Nephron (organoid): ENCODE data around the gene ZNF383.

Experiments
- H3K27ac Mint-ChIP-seq, 3 experiments: 2 replicates each; pipeline ENCODE4 v1.8.0; 2020; ENCODE audit warnings: mixed read lengths in 3 of 3, mild to moderate bottlenecking in 2 of 3, moderate library complexity in 1 of 3
- H3K27me3 Mint-ChIP-seq: 2 replicates; pipeline ENCODE4 v1.8.0; 2021; ENCODE audit warnings: low read depth, mild to moderate bottlenecking, moderate library complexity, mixed read lengths
- H3K36me3 Mint-ChIP-seq: 2 replicates; pipeline ENCODE4 v1.8.0; 2020; ENCODE audit warnings: low read depth, mixed read lengths
- H3K4me1 Mint-ChIP-seq: 2 replicates; pipeline ENCODE4 v1.8.0; 2020; ENCODE audit warnings: mixed read lengths
- H3K4me3 Mint-ChIP-seq, 3 experiments: 2 replicates each; pipeline ENCODE4 v1.8.0; 2020; ENCODE audit warnings: mild to moderate bottlenecking in 3 of 3, mixed read lengths in 3 of 3, moderate library complexity in 2 of 3
- H3K9me3 Mint-ChIP-seq: 2 replicates; pipeline ENCODE4 v1.8.0; 2020; ENCODE audit warnings: mixed read lengths
- CTCF ChIP-seq, 3 experiments: fragments of 200-600 bp; sonication (generic); IDR thresholded peaks; one replicate each; pipeline ENCODE4 v1.5.0; 2021; ENCODE audit warnings: antibody characterized with exemption in 3 of 3; ENCODE audit not compliant: unreplicated experiment in 3 of 3

Gene ZNF383

GRCh38 chr19:37218592-37218935 is 550 bp downstream of the ZNF383 start:
- Mint-ChIP-seq H3K9me3 (peaks cover 41% of the 10 kb centered on the region), H3K4me1 (peaks cover 21% of the 10 kb centered on the region), H3K27ac (peak overlapping the region; percentile 94 to 99 (median 98)), H3K4me3 (peak overlapping the region; percentile 89 to 98 (median 98)), H3K36me3 (peaks cover 67% of the 10 kb centered on the region), H3K27me3 (no peaks in the 10 kb centered on the region)
- no peak for TF ChIP-seq CTCF (IDR thresholded peaks at IDR 0.05; ENCODE audit: unreplicated experiment in 3 of 3)

GRCh38 chr19:37220383-37220782 is 2.4 kb downstream of the ZNF383 start:
- H3K4me1 Mint-ChIP-seq = peaks cover 21% of the 10 kb centered on the region
- H3K4me3 Mint-ChIP-seq = peak overlapping the region; percentile 89 to 98 (median 98)
- no peaks in the 10 kb centered on the region for H3K27me3 Mint-ChIP-seq
- TF ChIP-seq CTCF (IDR thresholded peaks at IDR 0.05; ENCODE audit: unreplicated experiment in 3 of 3) = no peak
- H3K9me3 Mint-ChIP-seq = peaks cover 41% of the 10 kb centered on the region
- peaks cover 80% of the 10 kb centered on the region for H3K36me3 Mint-ChIP-seq
- H3K27ac Mint-ChIP-seq = no peak overlapping the region

GRCh38 chr19:37221136-37221535 is 3.1 kb downstream of the ZNF383 start:
- H3K4me1 Mint-ChIP-seq = peaks cover 21% of the 10 kb centered on the region
- H3K4me3 Mint-ChIP-seq = peak overlapping the region; percentile 66 to 79 (median 77)
- no peak overlapping the region for H3K27ac Mint-ChIP-seq
- peaks cover 82% of the 10 kb centered on the region for H3K36me3 Mint-ChIP-seq
- H3K27me3 Mint-ChIP-seq = no peaks in the 10 kb centered on the region
- no peak for TF ChIP-seq CTCF (IDR thresholded peaks at IDR 0.05; ENCODE audit: unreplicated experiment in 3 of 3)
- peaks cover 40% of the 10 kb centered on the region for H3K9me3 Mint-ChIP-seq

- peaks cover 92% of the 10 kb centered on the region for H3K36me3 Mint-ChIP-seq
- no peaks in the 10 kb centered on the region for H3K4me1 Mint-ChIP-seq
- no peak overlapping the region for H3K4me3 Mint-ChIP-seq
- peaks cover 53% of the 10 kb centered on the region for H3K9me3 Mint-ChIP-seq
- no peak for TF ChIP-seq CTCF (IDR thresholded peaks at IDR 0.05; ENCODE audit: unreplicated experiment in 3 of 3)
- no peaks in the 10 kb centered on the region for H3K27me3 Mint-ChIP-seq
- no peak overlapping the region for H3K27ac Mint-ChIP-seq
These were observed 8.2 kb downstream of the ZNF383 start for GRCh38 chr19:37226248-37226647.

GRCh38 chr19:37227996-37228395 is 10.0 kb downstream of the ZNF383 start:
- peak in 1 of 3 experiments; percentile 24 for TF ChIP-seq CTCF (IDR thresholded peaks at IDR 0.05; ENCODE audit: unreplicated experiment in 3 of 3)
- no peaks in the 10 kb centered on the region for H3K27me3 Mint-ChIP-seq
- H3K27ac Mint-ChIP-seq = no peak overlapping the region
- H3K9me3 Mint-ChIP-seq = peaks cover 48% of the 10 kb centered on the region
- H3K36me3 Mint-ChIP-seq = peaks cover 91% of the 10 kb centered on the region
- H3K4me1 Mint-ChIP-seq = no peaks in the 10 kb centered on the region
- H3K4me3 Mint-ChIP-seq = no peak overlapping the region

GRCh38 chr19:37243206-37243632 is 25.2 kb downstream of the ZNF383 start:
- Mint-ChIP-seq H3K4me3 (no peak overlapping the region), H3K36me3 (peaks cover 90% of the 10 kb centered on the region), H3K27me3 (no peaks in the 10 kb centered on the region), H3K9me3 (peaks cover 66% of the 10 kb centered on the region), H3K27ac (no peak overlapping the region), H3K4me1 (no peaks in the 10 kb centered on the region)
- no peak for TF ChIP-seq CTCF (IDR thresholded peaks at IDR 0.05; ENCODE audit: unreplicated experiment in 3 of 3)
